Measurements from ENCODE around the gene MAX. TPM values are rescaled to one million over a fixed set of nuclear protein-coding genes. Genes with fewer than 3 reads are reported as not detected.
"Not testable (repeated sequence)": the region's sequence is repeated elsewhere in the genome, so short reads cannot be mapped to it uniquely, and the experiment has no call there.

MAX gene
- total RNA-seq, 1 donor from 2014 or later = 163 TPM

DNA sequence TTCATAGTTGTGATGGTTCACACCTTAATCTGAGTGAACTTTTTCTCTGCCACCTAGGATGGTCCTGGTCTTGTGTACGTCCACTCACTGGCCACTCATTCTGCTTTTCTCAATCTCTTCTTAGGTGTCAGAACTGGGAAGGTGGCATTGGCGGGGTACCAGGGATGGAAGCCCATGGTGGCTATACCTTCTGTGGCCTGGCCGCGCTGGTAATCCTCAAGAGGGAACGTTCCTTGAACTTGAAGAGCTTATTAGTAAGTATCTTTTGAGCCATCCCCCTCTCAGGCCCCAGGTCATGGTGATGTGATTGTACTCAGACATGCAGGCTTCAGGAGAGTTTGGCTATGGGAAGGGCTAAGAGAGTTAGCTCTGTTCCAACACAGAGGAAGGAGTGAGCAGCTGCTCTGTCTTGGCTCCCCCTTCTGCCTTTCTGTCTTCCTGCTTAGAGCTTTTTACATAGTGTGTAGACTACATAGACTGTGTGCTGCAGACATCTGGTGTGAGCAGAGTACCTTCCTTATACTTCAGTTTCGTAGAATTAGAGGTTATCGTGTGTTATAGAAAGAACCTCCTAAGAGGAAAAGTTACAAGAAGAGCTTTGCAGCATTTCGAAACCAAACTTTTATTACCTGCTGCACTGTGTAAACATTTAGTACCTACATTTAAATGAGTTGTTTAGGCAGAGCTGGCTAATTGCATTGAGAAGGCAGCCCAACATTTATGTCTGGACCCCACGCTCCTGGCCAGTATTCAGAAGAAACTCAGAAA, 61.5 kb downstream of the MAX start:
- intact Hi-C loops (cut with micrococcal nuclease) = no loop called here

DNA sequence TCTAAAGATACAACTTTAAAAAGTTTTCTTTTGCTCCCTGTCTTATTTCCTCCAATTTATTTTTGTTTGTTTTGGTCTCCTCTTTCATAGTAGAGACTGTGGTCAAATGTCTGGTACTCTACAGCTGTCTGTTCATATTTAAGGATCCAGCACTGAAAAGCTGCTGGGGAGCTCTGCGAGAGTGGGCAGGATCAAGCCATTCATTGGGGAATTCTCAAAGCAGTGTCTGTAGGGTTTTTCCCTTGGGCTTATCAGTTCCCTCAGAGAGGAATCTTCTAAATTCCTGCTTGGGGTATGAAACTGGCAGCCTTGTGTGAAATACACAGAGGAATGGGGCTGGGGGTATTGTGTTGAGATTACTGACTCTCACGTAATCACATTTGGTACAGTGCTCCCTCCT, 63.4 kb downstream of the MAX start:
- intact Hi-C loops (cut with micrococcal nuclease) = no loop called here

DNA sequence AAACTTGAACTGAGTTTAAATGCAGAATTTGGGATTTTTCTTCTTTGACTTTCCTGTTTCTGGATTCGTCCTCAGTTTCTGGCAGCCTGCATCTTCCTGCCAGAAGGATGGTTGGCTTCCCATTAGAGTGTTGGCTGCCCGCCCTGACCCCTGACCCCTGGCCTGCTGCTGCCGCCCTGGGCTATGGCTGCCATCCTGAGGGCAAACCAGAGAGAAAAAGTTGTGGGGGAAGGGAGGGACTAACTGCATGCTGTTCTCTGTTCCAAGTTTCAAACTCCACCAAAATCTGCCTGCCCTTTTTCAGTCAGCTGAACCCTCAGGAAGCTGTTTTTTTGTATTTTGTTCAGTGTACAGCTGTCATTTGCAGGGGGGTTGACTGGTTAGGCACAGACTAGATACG, 67.3 kb downstream of the MAX start:
- intact Hi-C loops (cut with micrococcal nuclease) = no loop called here

DNA sequence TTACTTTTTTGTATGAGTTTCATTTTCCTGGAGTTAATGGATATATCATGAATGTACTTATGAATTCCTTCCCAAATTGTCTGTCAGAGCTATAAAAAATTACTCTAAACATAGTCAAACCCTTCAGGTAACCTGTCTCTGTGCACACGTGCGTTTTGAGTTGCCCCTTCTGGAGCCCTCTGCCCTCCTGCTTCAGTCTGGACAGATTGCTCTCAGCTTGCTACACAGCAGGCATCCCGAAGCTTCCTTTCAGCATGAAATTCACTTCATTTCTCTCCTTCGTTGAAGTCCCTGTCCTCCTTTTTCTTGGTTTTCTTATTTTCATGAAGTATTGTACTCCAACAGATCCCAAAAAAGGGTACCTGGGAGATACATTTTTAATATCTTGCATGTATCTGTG, 68.3 kb downstream of the MAX start:
- intact Hi-C loops (cut with micrococcal nuclease) = no loop called here

GRCh38 chr14:65033181-65033580, 69.1 kb downstream of the MAX start:
- intact Hi-C loops (cut with micrococcal nuclease) = no loop called here

- intact Hi-C loops (cut with micrococcal nuclease) = no loop called here
These were observed 70.0 kb downstream of the MAX start for GRCh38 chr14:65032319-65032718.

DNA sequence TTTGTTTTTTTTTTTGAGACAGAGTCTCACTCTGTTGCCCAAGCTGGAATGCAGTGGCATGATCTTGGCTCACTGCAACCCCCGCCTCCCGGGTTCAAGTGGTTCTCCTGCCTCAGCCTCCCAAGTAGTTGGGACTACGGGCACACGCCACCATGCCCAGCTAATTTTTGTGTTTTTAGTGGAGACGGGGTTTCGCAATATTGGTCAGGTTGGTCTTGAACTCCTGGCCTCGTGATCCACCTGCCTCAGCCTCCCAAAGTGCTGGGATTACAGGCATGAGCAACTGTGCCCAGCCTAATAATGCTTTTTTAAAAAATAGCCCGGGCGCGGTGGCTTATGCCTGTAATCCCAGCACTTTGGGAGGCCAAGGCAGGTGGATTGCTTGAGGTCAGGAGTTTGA, 71.0 kb downstream of the MAX start:
- intact Hi-C loops (cut with micrococcal nuclease) = not testable (repeated sequence)

DNA sequence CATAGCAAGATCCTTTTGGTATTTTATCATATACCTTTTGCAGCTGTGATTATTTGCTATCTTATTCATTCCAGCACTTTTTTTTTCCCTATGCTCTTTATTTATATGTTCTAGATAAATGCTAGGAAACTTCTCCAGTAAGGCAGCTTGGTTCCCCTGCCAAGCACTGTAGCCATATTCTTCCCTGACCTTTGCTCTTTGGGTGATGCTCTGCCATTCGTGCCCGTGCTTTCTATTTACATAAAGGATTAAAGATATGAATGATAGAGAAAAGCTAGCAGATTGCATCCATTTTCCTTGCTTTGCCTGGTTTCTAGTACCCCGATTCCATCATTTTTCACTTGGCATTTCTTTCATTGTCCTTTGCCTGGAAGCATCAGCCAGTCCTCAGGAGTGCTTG, 73.4 kb downstream of the MAX start:
- intact Hi-C loops (cut with micrococcal nuclease) = no loop called here

DNA sequence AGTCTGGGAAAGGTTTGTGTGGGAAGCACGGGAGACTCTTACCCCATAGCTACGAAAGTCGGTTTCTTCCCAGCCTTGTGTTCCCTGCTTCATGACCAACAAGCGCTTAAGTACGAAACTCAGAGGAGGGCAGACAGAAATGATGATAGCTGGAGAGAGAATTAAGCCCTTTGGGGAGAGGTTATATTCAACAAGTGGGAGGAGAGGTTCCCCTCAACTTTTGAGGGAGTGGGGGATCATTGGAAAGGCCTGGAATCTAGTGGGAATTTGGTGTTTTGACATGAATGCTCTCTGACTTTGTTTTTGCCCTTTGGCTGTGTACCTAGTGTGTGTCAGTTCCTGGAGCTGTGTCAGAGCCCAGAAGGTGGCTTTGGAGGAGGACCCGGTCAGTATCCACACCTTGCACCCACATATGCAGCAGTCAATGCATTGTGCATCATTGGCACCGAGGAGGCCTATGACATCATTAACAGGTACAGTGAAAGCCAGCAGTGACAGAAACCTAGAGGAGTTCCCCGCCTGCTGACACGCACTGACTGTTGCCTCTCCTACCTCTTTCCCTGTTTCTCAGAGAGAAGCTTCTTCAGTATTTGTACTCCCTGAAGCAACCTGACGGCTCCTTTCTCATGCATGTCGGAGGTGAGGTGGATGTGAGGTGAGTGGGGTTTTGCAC, 75.1 kb downstream of the MAX start:
- intact Hi-C loops (cut with micrococcal nuclease) = no loop called here

DNA sequence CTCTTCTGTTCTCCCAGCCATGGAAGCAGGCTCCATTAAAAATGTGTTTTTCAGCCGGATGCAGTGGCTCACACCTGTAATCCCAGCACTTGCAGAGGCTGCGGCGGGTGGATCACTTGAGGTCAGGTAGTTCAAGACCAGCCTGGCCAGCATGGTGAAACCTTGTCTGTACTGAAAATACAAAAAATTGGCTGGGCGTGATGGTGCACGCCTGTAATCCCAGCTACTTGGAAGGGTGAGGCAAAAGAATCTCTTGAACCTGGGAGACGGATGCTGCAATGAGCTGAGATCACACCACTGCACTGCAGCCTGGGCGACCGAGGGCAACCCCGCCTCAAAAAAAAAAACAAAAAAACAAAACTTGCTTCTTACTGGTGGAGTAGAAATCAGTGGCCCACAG, 75.8 kb downstream of the MAX start:
- intact Hi-C loops (cut with micrococcal nuclease) = no loop called here

DNA sequence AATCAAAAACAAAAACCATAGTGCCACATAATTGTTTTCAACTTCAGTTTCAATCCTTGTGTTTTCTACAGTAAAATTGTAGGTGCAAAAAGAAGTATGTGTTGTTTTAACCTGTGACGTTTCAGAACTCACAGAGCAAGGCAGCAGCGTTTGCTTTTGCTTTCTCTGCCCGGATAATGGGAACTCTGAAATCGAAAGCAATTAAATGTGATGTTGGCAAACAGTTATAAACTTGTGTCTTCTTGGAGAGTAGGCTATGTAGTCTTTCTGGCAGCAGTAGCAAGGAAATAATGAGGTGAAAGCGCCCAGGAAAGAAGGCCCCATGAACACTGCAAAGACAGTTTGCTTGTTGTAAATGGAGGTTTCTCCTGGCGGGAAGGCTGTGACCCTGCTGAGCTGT, 76.5 kb downstream of the MAX start:
- intact Hi-C loops (cut with micrococcal nuclease) = no loop called here

Other genes with a start within 250 kb of the MAX start
- 0.07 TPM in 1 of 2 replicates, not detected in the other for gene SPTB, start 222.6 kb downstream of the MAX start, total RNA-seq
- gene CHURC1, start 188.1 kb downstream of the MAX start, total RNA-seq = 72.9 and 73.6 TPM in 2 replicates
- not detected in 2 replicates for gene GPX2, start 159.8 kb downstream of the MAX start, total RNA-seq
- 3.2 and 3.4 TPM in 2 replicates for gene RAB15, start 130.2 kb downstream of the MAX start, total RNA-seq
- gene FNTB, start 115.6 kb downstream of the MAX start, total RNA-seq = 14.7 and 15.9 TPM in 2 replicates